HCT116 (cell line): ENCODE data around the gene DIP2A. TPM values are rescaled to one million over a fixed set of nuclear protein-coding genes. Genes with fewer than 3 reads are reported as not detected.

Source experiments
- ATAC-seq: fragments of 200-7000 bp; cut with Tn5 transposase; 2 replicates; pipeline ENCODE4 v1.9.1; 2020; ENCODE audit warnings: mild to moderate bottlenecking, moderate library complexity
- BruUV-seq: library from RNA; stranded (reverse); fragments of 400-500 nt; replicated peaks from 2 replicates; lab custom pipeline; 2021; lab: Mats Ljungman, UMichigan
- CTCF ChIA-PET: fragments of 300-600 bp; sonication (Branson Sonifier 250); formaldehyde crosslinking; loops from one replicate; lab custom pipeline; 2021; ENCODE audit warnings: antibody characterized with exemption; lab: Charles Lee
- POLR2A ChIA-PET: fragments of 300-600, 350-600 bp; sonication (Branson Sonifier 250); formaldehyde crosslinking; loops from one replicate; lab custom pipeline; 2021; ENCODE audit warnings: antibody characterized with exemption; lab: Charles Lee
- RAD21 ChIA-PET, 2 experiments: fragments of 300-600 bp; sonication (Branson Sonifier 250); formaldehyde crosslinking; loops; one replicate each; lab custom pipeline; 2023; ENCODE audit warnings: low total read pairs in 2 of 2; ENCODE audit not compliant: uncharacterized antibody in 2 of 2, unreplicated experiment in 2 of 2, low non-redundant PET in 1 of 2; lab: Charles Lee
- DNase-seq: peaks from one replicate; pipeline ENCODE4 v3.0.0-alpha.2; 2010; ENCODE audit warnings: low read depth, low spot score
- H2AFZ ChIP-seq: fragments of 200-600 bp; shearing (Covaris generic), sonication (generic); 2 replicates; pipeline ENCODE4 v1.6.1; 2017; ENCODE audit warnings: low read depth, mixed run types, mixed read lengths, antibody characterized with exemption, low read length; ENCODE audit not compliant: poor library complexity, severe bottlenecking
- H3K27ac ChIP-seq: 2 replicates; pipeline ENCODE4 v1.5.1; 2012; ENCODE audit warnings: low read depth, low read length
- H3K27me3 ChIP-seq: fragments of 200-600 bp; sonication (generic); 2 replicates; pipeline ENCODE4 v1.6.1; 2016; ENCODE audit warnings: mixed run types, low read length, mixed read lengths; ENCODE audit not compliant: insufficient read depth
- H3K36me3 ChIP-seq, 2 experiments: fragments of 200-500 bp in 1 of 2; fragments of 200-600 bp in 1 of 2; sonication (Bioruptor generic) in 1 of 2; sonication (generic) in 1 of 2; 2 replicates each; pipeline versions ENCODE4 v1.5.1 to v1.6.1; 2014 to 2016; ENCODE audit warnings: low read length in 2 of 2, inconsistent platforms in 1 of 2, mixed read lengths in 1 of 2, mixed run types in 1 of 2; ENCODE audit not compliant: insufficient read depth in 2 of 2, control insufficient read depth in 1 of 2
- H3K4me1 ChIP-seq, 2 experiments: fragments of 200-600 bp in 1 of 2; sonication (generic) in 1 of 2; 2 replicates each; pipeline versions ENCODE4 v1.5.1 to v1.6.1; 2012 to 2017; ENCODE audit warnings: low read length in 2 of 2, inconsistent platforms in 1 of 2, mild to moderate bottlenecking in 1 of 2, mixed read lengths in 1 of 2, mixed run types in 1 of 2, moderate library complexity in 1 of 2; ENCODE audit not compliant: insufficient read depth in 2 of 2, control insufficient read depth in 1 of 2
- H3K4me2 ChIP-seq: fragments of 200-600 bp; sonication (generic); 2 replicates; pipeline ENCODE4 v1.6.1; 2017; ENCODE audit warnings: mixed run types, low read length, mixed read lengths
- H3K4me3 ChIP-seq, 2 experiments: fragments of 200-600 bp in 1 of 2; sonication (generic) in 1 of 2; replicated peaks in 1 of 2; 2 replicates each; pipeline ENCODE4 v1.5.1; 2011 to 2016; ENCODE audit warnings: low read length in 2 of 2, control low read depth in 1 of 2, low read depth in 1 of 2, mild to moderate bottlenecking in 1 of 2, mixed read lengths in 1 of 2, mixed run types in 1 of 2
- H3K79me2 ChIP-seq: fragments of 200-600 bp; sonication (generic); 2 replicates; pipeline ENCODE4 v1.6.1; 2017; ENCODE audit warnings: mild to moderate bottlenecking, mixed run types, low read length, moderate library complexity, mixed read lengths; ENCODE audit not compliant: insufficient read depth
- H3K9ac ChIP-seq: fragments of 200-600 bp; sonication (generic); 2 replicates; pipeline ENCODE4 v1.6.1; 2016; ENCODE audit warnings: low read length, mixed read lengths
- H3K9me2 ChIP-seq: fragments of 200-600 bp; sonication (generic), shearing (Covaris generic); 2 replicates; pipeline ENCODE4 v1.6.1; 2017; ENCODE audit warnings: mixed run types, mild to moderate bottlenecking, moderate library complexity; ENCODE audit not compliant: insufficient read depth
- H3K9me3 ChIP-seq, 2 experiments: fragments of 200-500 bp in 1 of 2; fragments of 200-600 bp in 1 of 2; sonication (Bioruptor generic) in 1 of 2; sonication (generic) in 1 of 2; 2 replicates each; pipeline ENCODE4 v1.6.1; 2014 to 2017; ENCODE audit warnings: low read length in 2 of 2, mixed read lengths in 2 of 2, inconsistent platforms in 1 of 2, low read depth in 1 of 2, mild to moderate bottlenecking in 1 of 2, mixed run types in 1 of 2, moderate library complexity in 1 of 2; ENCODE audit not compliant: control insufficient read depth in 1 of 2, insufficient read depth in 1 of 2
- H4K20me1 ChIP-seq: fragments of 200-600 bp; sonication (generic), shearing (Covaris generic); 2 replicates; pipeline ENCODE4 v1.6.1; 2017; ENCODE audit warnings: mixed run types, mild to moderate bottlenecking, moderate library complexity; ENCODE audit not compliant: insufficient read depth
- CBX3 ChIP-seq: IDR thresholded peaks from 2 replicates; pipeline ENCODE4 v1.6.1; 2012; ENCODE audit warnings: low read depth
- CEBPB ChIP-seq: IDR thresholded peaks from 2 replicates; pipeline ENCODE4 v1.6.1; 2012; ENCODE audit warnings: low read depth
- EGR1 ChIP-seq: IDR thresholded peaks from 2 replicates; pipeline ENCODE4 v1.6.1; 2012; ENCODE audit warnings: low read depth
- EZH2 ChIP-seq: fragments of 200-600 bp; sonication (generic); IDR thresholded peaks from 2 replicates; pipeline ENCODE4 v1.6.1; 2017; ENCODE audit warnings: antibody characterized with exemption, mixed run types
- EZH2phosphoT487 ChIP-seq: fragments of 200-600 bp; IDR thresholded peaks from 2 replicates; pipeline ENCODE4 v1.6.1; 2018; ENCODE audit warnings: antibody characterized with exemption, borderline replicate concordance
- FOSL1 ChIP-seq: IDR thresholded peaks from 2 replicates; pipeline ENCODE4 v1.6.1; 2012; ENCODE audit warnings: low read depth
- JUND ChIP-seq: IDR thresholded peaks from 2 replicates; pipeline ENCODE4 v1.6.1; 2012
- POLR2A ChIP-seq: IDR thresholded peaks from 2 replicates; pipeline ENCODE4 v1.7.0; 2011; ENCODE audit warnings: borderline replicate concordance; ENCODE audit not compliant: insufficient read depth, insufficient read length; ENCODE audit errors: extremely low read depth
- POLR2AphosphoS5 ChIP-seq: IDR thresholded peaks from 2 replicates; pipeline ENCODE4 v1.6.1; 2011; ENCODE audit warnings: mild to moderate bottlenecking, low read depth, low read length, moderate library complexity
- SIN3A ChIP-seq: IDR thresholded peaks from 2 replicates; pipeline ENCODE4 v1.6.1; 2012; ENCODE audit warnings: low read depth
- SRF ChIP-seq: IDR thresholded peaks from 2 replicates; pipeline ENCODE4 v1.6.1; 2012; ENCODE audit warnings: low read depth
- YY1 ChIP-seq: IDR thresholded peaks from 2 replicates; pipeline ENCODE4 v1.6.1; 2011; ENCODE audit warnings: low read length, low read depth, moderate library complexity, mild to moderate bottlenecking; ENCODE audit not compliant: insufficient replicate concordance; ENCODE audit errors: extremely low read depth
- ZFX ChIP-seq: fragments of 450-650 bp; IDR thresholded peaks from 2 replicates; pipeline ENCODE4 v1.6.1; 2017
- intact Hi-C: fragments of 100-400 bp; cut with micrococcal nuclease; formaldehyde crosslinking; loops from 2 replicates; pipeline ENCODE4 v1.10.0; 2022
- total RNA-seq: library from RNA; stranded (reverse); gene quantifications from one replicate; pipeline ENCODE4 v1.2.1, GENCODE V29; 2021; ENCODE audit not compliant: unreplicated experiment
- TF ChIP-seq, protein P1 (sequence below): IDR thresholded peaks from 2 replicates; pipeline ENCODE4 v1.6.1; 2011; ENCODE audit warnings: mild to moderate bottlenecking, low read length, moderate library complexity; ENCODE audit not compliant: insufficient replicate concordance; ENCODE audit errors: extremely low read depth
- TF ChIP-seq, protein P2 (sequence below): IDR thresholded peaks from 2 replicates; pipeline ENCODE4 v1.6.1; 2012

The DIP2A gene
- total RNA-seq, 1 experiment from 2014 or later: 39.9 TPM

DNA sequence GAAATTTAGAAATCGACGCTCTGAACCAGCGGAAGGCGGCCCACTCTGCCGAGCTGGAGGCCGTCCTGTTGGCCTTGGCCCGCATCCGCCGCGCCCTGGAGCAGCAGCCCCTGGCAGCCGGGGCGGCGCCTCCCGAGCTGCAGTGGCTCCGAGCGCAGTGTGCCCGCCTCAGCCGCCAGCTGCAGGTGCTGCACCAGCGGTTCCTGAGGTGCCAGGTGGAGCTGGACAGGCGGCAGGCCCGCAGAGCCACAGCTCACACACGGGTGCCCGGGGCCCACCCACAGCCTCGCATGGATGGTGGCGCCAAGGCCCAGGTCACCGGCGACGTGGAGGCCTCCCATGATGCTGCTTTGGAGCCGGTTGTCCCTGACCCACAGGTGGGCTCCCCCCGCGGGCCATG lies 47.0 kb upstream of the DIP2A start:
- Histone ChIP-seq H3K27me3 (no peaks in the 10 kb centered on the region), H3K36me3 (peaks cover 0 to 6% of the 10 kb centered on the region in 2 experiments; a peak in 2 of 4 replicates), H3K9ac (no peak overlapping the region), H3K9me2 (no peaks in the 10 kb centered on the region), H3K4me2 (no peak overlapping the region), H3K4me1 (no peaks in the 10 kb centered on the region), H3K27ac (no peak overlapping the region; the same call in 1 of the 2 replicates), H3K9me3 (no peaks in the 10 kb centered on the region), H2AFZ (no peak overlapping the region), H3K4me3 (no peak overlapping the region), H4K20me1 (no peaks in the 10 kb centered on the region), H3K79me2 (no peaks in the 10 kb centered on the region)
- intact Hi-C loops: no loop called here
- no peak for DNase-seq
- TF ChIP-seq JUND (no peak), SRF (no peak), POLR2A (no peak), SIN3A (no peak), YY1 (no peak), ZFX (no peak), CBX3 (no peak), FOSL1 (no peak), EZH2 (no peak), POLR2AphosphoS5 (no peak), EGR1 (no peak), EZH2phosphoT487 (no peak), CEBPB (no peak)
- TF ChIP-seq, protein P1, sequence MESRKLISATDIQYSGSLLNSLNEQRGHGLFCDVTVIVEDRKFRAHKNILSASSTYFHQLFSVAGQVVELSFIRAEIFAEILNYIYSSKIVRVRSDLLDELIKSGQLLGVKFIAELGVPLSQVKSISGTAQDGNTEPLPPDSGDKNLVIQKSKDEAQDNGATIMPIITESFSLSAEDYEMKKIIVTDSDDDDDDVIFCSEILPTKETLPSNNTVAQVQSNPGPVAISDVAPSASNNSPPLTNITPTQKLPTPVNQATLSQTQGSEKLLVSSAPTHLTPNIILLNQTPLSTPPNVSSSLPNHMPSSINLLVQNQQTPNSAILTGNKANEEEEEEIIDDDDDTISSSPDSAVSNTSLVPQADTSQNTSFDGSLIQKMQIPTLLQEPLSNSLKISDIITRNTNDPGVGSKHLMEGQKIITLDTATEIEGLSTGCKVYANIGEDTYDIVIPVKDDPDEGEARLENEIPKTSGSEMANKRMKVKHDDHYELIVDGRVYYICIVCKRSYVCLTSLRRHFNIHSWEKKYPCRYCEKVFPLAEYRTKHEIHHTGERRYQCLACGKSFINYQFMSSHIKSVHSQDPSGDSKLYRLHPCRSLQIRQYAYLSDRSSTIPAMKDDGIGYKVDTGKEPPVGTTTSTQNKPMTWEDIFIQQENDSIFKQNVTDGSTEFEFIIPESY: no peak
- TF ChIP-seq, protein P2, sequence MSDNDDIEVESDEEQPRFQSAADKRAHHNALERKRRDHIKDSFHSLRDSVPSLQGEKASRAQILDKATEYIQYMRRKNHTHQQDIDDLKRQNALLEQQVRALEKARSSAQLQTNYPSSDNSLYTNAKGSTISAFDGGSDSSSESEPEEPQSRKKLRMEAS: no peak
- ATAC-seq: no peak
- ChIA-PET CTCF (no interaction called here), POLR2A (no interaction called here), RAD21 (no interaction called here)
- no TSS peak for BruUV-seq
